Neural progenitor cell (in vitro differentiated cells): ENCODE results near the gene GBF1.

ENCODE experiments used
- CTCF ChIP-seq: fragments of 200-600 bp; sonication (generic); IDR thresholded peaks from 2 replicates; pipeline ENCODE4 v1.5.1; 2017; ENCODE audit warnings: antibody characterized with exemption, mild to moderate bottlenecking
- EZH2 ChIP-seq: fragments of 200-600 bp; sonication (generic); IDR thresholded peaks from 2 replicates; pipeline ENCODE4 v1.6.1; 2017; ENCODE audit warnings: antibody characterized with exemption, mild to moderate bottlenecking, moderate library complexity
- EZH2phosphoT487 ChIP-seq: fragments of 200-600 bp; sonication (generic); IDR thresholded peaks from 2 replicates; pipeline ENCODE4 v1.6.1; 2017; ENCODE audit warnings: antibody characterized with exemption

DNA sequence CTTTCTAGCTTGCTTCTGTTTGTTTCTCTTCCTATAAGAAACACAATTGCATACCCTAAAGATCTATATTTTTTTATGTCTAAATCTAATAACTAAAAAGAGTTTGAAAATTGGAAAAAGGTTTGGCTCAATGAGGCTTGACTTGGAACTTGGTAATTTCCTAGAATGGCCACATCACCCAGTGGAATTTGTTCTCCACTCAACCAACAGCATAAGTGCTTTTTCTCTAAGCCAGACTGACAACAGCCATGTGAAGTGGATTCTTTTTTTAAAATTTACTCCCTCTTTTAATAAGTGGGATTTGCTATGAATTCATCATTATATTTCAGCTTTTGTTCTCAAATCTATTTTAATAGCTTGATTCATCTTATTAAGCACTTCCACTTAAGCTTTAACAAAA, 33.8 kb downstream of the GBF1 start:
- TF ChIP-seq CTCF (no peak), EZH2phosphoT487 (no peak), EZH2 (no peak)
